Activated T-helper 17 cell treated with anti-CD3 and anti-CD28 coated beads, Interleukin-2, amount 50 U/mL, for 72 hours (primary cell): ENCODE measurements around the gene TAS2R16. TPM values are rescaled to one million over a fixed set of nuclear protein-coding genes. Genes with fewer than 3 reads are reported as not detected.

Source experiments
- total RNA-seq, 2 donors: library from RNA; stranded (reverse); gene quantifications; one replicate each; pipeline ENCODE4 v1.2.3, GENCODE V29; 2022

TAS2R16 gene
- total RNA-seq, 2 donors from 2014 or later, result not detected

Other genes with a start within 250 kb of the TAS2R16 start
- gene CADPS2, start 109.2 kb downstream of the TAS2R16 start, total RNA-seq, result not detected
- not detected for gene SLC13A1, start 204.3 kb upstream of the TAS2R16 start, total RNA-seq